Astrocyte of the cerebellum (primary cell): ENCODE measurements around the gene CDH8.
"Not testable (repeated sequence)": the region's sequence is repeated elsewhere in the genome, so short reads cannot be mapped to it uniquely, and the experiment has no call there.

Source experiments
- DNase-seq: peaks from one replicate; pipeline ENCODE4 v3.0.0-alpha.2; 2011; ENCODE audit warnings: low read depth
- H3K4me3 ChIP-seq: 2 replicates; pipeline ENCODE4 v1.5.1; 2011; ENCODE audit warnings: mild to moderate bottlenecking, low read depth, low read length, moderate library complexity
- CTCF ChIP-seq: IDR thresholded peaks from 2 replicates; pipeline ENCODE4 v1.5.1; 2012; ENCODE audit warnings: low read length, low read depth, moderate library complexity, mild to moderate bottlenecking; ENCODE audit errors: missing control alignments
- in situ Hi-C: cut with HindIII; loops from 2 replicates; pipeline ENCODE4 v1.10.0; 2017; ENCODE audit warnings: low sequenced_read_pairs

The CDH8 gene

GRCh38 chr16:61730997-61731396 lies 305.2 kb downstream of the CDH8 start:
- H3K4me3 ChIP-seq: no peak overlapping the region
- DNase-seq: no peak
- no peak for TF ChIP-seq CTCF
- in situ Hi-C loops: no loop called here

- in situ Hi-C loops: no loop called here
- no peak overlapping the region for H3K4me3 ChIP-seq
- TF ChIP-seq CTCF: no peak
- DNase-seq: no peak
These were observed 309.5 kb downstream of the CDH8 start for GRCh38 chr16:61726701-61727100.

DNA sequence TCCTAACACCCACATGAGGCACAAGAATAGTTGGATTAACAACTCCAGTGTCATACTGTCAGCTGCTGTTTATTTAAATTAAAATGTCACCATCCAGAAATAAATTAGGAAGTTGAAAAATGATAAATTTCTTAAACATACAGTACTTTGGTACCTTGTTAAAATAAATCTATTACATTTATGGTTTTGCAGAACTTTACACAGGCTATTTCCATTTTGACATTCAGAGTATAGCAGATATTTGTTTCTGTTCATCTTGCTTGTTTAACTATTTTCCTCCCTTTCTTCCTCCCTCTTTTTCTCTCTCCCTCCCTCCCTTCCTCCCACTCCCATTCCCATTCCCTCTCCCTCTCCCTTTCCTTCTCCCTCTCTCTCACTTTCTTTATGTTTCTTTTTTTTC lies 310.1 kb downstream of the CDH8 start:
- no peak overlapping the region for H3K4me3 ChIP-seq
- TF ChIP-seq CTCF: no peak
- no peak for DNase-seq
- in situ Hi-C loops: no loop called here

GRCh38 chr16:61721544-61721943 lies 314.7 kb downstream of the CDH8 start:
- in situ Hi-C loops: no loop called here
- TF ChIP-seq CTCF: no peak

GRCh38 chr16:61715393-61715792 lies 320.8 kb downstream of the CDH8 start:
- in situ Hi-C loops: no loop called here
- no peak overlapping the region for H3K4me3 ChIP-seq
- DNase-seq: no peak
- no peak for TF ChIP-seq CTCF

More at GRCh38 chr16:61721544-61721943, 314.7 kb downstream of the CDH8 start:
- H3K4me3 ChIP-seq: no peak overlapping the region
- no peak for DNase-seq

DNA sequence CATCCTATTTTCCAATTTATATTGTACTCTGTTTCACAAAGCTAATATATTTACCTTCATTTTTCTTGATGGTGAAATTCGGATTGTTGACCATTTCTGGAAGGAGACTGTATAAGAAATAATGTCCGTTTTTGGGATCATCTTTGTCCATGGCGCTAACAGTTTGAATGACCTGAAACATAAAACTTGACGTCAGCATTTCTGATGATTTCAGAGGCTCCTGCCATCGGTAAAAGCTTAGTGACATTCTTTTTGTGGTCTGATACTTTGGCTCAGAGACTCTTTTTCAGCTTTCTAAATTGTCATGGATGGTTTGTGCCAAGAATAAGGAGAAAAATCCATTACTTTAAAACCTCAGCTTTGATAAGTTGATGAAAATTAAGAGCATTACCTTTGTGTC lies 322.5 kb downstream of the CDH8 start:
- no peak for DNase-seq
- in situ Hi-C loops: loop anchor here (5.0 kb wide), 1 partner anchor 76 kb away; no protein-coding TSS in a partner anchor
- H3K4me3 ChIP-seq: no peak overlapping the region
- TF ChIP-seq CTCF: no peak

DNA sequence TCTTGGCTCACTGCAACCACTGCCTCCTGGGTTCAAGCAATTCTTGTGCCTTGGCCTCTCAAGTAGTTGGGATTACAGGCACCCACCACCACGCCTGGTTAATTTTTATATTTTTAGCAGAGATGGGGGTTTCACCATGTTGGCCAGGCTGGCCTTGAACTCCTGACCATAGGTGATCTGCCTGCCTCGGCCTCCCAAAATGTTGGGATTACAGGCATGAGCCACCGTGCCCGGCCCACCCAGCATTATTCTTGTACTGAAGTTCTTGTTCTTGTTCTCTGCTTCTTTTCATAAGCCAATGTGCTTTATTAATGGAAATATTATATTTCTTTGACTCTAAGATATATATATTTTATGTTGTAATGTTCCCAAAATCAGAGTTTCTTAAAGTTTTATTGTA lies 336.6 kb downstream of the CDH8 start:
- not testable (repeated sequence) for H3K4me3 ChIP-seq, DNase-seq
- in situ Hi-C loops: loop anchor here (5.0 kb wide), 1 partner anchor 78 kb away; no protein-coding TSS in a partner anchor
